GM18517 (cell line): Measurements from ENCODE around the gene LHFPL3.
"Not testable (repeated sequence)": the region's sequence is repeated elsewhere in the genome, so short reads cannot be mapped to it uniquely, and the experiment has no call there.

ENCODE experiments used
- ATAC-seq: cut with Tn5 transposase; IDR thresholded peaks from one replicate; pipeline ENCODE4 v1.9.1; 2021; ENCODE audit warnings: mild to moderate bottlenecking, moderate library complexity; ENCODE audit not compliant: unreplicated experiment

Gene LHFPL3

DNA sequence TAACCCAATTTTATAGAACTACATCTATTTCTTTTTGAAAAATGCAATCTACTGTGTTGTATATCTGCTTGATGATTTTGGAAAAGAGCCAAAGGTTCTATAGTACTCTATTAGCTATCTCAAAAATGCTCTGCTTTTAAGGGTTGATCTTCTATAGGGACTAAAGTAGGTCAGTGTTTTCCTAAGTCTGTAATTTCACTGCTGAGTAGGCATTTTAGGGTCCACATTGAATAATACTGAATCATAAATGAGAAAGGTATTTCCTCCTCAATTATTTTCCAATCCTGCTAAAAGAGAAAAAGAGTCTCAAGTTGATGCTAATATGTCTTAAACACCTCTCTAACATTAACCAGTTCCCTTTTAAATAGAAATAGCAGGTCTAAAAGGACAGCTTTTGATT, 244.2 kb downstream of the LHFPL3 start:
- ATAC-seq: no peak

DNA sequence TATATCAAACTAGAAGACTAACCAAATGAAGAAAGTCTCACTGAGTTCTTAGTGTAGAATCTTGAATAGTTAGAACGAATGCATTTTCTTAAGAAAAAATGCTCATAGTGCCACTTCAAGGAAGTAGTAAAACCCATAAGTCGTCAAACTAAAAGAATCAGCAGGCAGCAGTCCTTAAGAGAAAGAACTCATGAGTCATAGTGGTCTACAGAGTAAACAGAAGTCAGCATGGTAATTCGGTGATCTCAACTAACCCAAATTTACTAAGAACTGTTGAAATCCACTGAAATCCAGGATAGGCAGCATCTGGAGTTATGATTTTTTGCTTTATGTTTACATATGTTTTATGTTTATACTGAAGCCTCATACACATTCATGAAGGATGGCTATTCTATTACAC, 256.2 kb downstream of the LHFPL3 start:
- ATAC-seq: no peak

DNA sequence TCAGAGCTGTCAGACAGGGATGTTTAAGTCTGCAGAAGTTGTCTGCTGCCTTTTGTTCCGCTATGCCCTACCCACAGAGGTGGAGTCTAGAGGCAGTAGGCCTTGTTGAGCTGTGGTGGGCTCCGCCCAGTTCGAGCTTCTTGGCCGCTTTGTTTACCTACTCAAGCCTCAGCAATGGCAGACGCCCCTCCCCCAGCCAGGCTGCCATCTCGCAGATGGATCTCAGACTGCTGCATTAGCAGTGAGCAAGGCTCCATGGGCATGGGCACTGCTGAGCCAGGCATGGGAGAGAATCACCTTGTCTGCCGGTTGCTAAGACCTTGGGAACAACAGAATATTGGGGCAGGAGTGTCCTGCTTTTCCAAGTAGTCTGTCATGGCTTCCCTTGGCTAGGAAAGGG, 267.2 kb downstream of the LHFPL3 start:
- not testable (repeated sequence) for ATAC-seq

DNA sequence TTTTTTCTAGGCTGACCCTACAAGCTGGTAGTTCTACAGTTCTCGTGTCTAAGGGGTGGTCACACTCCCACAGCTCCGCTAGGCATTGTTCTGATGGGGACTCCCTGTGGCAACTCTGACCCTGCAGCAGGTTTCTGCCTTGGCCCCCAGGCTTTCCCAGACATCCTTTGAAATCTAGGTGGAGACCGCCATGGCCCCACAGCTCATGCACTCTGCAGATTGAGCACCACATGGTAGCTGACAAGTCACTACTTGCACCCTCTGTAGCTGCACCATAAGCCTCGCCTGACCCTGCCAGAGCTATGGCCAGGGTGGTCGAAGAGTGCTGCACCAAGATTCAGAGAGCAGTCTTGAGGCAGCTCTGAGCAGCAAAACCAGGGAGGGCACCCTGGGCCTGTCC, 275.6 kb downstream of the LHFPL3 start:
- ATAC-seq: no peak

DNA sequence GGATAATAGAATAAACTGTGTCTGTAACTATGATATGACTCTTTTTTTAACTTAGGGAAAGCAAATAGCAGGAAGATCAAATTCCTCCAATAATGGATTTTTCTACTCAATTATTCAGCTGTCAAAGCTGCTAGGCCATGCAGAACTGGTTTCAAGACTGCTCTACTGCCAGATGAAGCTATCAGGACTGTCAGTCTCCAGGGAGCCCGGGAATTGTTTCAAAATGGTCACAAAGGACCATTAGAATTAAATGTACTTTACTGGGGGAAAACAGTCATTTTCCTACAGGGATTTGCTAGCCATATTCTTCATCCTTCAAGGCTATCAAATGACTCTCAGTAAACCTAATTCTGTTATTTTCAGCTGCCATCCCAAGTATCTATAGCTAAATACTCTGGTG, 276.3 kb downstream of the LHFPL3 start:
- ATAC-seq: no peak

DNA sequence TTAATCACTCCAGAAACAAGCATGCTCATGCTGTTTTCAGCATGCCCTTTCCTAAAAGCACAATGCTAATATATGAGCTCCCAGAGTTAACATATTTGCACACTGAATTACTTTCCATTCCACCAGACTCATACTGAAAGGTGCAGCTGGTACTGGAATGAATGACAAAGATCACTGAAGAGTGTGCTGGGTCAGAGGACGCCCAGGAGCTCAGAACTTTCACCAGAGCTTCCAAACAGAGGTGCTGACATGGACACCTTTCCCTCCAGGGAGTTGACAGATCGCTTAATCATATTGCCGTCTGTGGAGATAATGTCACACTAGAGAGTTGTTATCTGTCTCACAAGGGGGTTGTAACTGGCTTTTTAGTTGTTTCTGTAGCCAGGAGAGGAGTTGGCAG, 292.9 kb downstream of the LHFPL3 start:
- no peak for ATAC-seq

DNA sequence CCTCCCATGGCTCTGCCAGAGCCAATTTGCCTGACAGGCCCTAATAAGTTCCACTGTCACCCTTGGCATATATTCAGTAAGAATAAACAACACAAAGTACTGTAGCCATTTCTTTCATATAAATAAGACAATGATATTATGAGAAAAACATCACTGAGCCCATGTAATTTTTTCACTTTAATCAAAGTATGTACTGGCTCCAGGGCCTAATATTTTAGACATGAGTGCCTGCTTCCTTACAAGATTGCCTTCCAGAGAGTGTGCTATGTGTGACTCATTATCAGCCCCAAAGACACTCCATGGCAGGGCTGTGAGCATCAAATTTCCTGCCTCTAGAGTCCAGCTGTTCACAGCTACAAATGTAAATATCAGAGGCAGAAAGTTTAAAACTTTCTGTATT, 297.6 kb downstream of the LHFPL3 start:
- ATAC-seq: no peak

DNA sequence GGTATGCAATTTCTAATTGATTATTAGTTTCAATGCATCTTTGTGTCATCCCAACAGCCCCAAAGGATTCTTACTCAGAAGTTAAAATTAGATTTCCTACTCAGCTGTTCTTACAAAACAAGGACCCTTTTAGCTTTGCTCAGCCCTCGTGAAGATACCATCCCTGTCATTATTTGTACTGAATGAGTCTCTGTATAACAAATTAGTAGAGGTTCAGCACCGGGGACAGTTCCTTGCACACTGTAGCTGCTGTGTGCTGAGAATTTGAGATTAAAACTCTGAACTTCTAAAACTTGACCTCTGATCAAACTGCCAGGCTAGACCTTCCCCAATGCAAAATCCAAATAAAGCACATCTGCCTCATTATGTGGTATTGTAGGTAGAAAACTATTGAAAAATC, 299.1 kb downstream of the LHFPL3 start:
- ATAC-seq: no peak

DNA sequence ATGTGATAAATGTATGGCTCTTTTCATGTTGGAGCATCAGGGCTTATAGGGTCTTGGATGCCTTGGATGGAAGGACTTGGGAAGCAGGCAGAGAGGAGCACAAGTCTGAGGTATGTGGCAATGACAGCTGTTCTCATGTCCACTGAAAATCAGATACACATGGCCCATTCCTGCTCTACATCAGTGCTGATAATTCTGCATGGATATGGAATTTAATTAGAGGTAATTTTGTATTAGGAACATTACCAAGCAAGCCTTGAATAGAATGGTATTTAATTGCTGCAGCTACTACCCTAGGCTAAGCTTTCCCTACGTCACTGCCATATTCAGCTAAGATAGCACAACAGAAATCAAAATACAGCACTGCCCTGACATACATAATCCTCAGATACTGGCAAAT, 299.6 kb downstream of the LHFPL3 start:
- no peak for ATAC-seq

DNA sequence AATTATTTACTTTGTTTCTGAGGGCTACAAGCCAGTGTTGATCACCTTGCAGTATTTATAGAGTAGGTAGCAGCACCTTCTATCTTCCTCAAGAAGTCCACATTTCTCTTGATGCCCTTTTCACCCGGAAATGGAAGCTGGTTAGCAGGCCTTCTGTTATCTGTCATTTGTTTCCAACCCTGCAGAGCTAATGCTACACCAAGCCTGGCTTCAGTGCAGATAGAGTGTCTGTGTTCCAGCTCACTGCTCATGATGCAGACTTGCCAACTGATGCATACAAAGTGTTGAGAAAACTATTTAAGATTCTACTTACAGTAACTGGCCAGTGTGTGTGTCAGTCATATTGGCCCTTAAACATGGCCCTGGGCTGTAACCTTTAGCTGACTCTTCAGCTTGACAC, 301.0 kb downstream of the LHFPL3 start:
- no peak for ATAC-seq

DNA sequence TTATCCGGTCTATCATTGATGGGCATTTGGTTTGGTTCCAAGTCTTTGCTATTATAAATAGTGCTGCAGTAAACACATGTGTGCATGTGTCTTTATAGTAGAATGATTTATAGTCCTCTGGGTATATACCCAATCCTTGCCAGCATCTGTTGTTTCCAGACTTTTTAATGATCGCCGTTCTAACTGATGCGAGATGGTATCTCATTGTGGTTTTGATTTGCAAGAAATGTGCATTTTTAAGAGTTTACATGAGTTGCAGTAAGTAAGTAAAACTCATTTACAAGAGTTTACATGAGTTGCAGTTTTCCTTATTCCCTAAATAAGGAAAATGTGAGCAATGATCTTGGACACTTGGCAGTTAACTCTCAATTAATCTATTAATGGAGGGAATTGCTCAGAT, 312.1 kb downstream of the LHFPL3 start:
- ATAC-seq: no peak

DNA sequence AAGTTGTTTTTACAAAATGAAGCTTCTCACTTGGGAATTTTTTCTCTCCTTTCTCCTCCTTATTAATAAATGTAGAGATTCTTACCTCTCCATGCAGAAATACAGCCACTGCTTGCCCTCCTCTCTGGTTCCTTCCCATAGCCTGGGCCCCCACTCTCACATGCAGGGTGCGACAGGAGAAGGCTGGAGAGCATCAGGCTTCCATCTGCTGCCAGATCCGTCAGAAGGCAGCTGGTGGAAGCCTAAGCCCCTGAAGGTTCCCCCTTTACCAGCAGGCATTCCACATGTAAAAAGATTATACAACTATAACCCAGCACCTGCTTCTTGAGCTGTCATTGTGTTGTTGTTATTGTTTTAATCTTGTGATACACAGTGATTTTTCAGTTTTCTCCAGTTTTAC, 314.2 kb downstream of the LHFPL3 start:
- no peak for ATAC-seq

DNA sequence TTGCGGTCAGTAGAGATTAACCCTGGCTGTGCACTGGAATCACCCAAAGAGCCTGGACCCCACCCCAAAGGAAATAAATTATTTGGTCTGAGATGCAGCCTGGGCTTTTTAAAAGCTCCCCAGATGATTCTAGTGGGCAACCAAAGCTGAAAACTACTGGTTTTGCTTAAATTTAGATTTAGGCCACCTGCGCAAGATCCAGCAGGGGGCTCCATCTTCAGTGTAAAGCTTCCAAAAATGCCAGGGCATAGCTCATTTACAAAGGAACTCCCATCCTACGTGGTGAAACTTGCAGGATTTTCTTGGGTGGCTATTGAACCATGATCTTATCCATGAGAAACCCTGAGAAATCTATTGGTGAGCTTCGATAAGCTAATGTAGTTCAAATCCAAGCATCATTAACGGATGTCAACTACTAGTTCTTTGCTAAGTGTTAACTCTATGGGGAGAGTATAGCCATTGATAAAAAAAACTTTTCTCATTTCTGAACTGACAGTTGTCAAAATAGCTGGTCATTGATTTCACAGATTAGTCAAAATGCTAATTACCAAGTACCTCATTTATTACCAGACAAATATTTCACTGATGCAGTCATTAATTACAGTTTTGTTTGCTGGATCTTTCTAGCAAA, 315.3 kb downstream of the LHFPL3 start:
- no peak for ATAC-seq

DNA sequence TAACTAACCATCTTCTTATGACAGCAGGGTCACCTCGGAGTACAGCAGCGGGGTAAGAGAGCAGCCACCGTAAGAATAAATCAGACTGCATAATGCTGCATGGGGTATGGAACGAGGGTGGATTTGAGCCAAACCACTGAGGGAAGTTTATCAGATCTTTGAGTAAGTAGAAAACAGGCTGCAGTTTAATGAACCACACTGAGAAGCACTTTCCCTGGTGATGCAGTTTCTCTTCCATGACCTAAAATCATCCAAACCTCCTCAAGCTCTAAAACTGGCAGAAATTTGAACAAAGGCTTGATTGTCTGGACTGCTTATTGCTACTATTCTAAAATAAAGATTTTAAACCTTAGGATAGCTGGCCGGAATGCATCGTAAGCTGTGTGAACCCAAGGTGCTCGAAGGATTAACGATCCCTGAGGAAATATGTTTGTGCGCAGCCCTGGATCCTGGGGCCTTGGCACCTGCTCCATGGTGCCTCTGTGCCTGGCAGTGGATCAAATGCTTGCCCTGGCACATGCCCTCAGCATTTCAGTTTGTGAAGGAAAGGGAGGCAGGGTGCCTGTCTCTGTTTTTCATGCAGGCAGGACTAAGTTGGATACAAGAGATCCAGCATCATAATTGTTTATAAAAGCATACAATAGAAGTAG, 322.7 kb downstream of the LHFPL3 start:
- ATAC-seq: no peak

DNA sequence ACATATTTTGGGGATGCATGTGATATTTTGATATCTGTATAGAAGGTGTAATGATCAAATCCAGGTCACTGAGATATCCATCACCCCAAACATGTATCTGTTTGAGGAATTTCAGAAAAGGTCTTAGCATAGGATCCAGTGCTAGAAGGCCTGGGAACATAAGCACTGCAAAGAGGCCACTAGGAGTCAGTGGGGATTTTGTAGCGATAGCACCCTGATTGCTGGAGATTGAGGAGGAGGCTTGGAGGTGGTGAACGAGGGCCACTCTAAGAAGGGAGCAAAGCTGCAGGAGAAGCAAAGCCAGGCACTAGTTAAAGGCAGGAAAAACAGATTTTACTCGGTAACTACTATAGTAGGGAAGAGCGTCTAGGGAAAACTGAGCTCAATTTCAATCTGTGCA, 324.0 kb downstream of the LHFPL3 start:
- ATAC-seq: no peak

DNA sequence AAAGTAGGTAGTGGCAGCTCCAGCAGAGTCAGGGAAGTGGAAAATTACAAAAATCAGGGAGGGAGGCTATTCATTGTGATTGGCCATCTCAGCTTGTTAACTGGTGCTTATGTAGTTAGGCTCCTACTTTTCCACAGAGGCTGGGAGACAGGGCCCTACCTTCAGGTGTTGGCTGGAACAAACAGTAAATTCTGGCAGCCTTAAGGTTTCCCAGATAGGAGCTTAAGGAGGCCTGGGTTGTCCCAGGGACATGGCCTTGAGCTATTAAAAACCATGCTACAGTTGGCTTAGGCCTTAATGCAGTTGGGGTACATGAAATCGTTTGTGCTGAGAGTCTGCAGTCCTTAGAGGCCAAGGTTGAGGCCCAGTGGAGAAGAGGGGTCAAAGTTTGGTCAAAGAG, 324.5 kb downstream of the LHFPL3 start:
- ATAC-seq: no peak

DNA sequence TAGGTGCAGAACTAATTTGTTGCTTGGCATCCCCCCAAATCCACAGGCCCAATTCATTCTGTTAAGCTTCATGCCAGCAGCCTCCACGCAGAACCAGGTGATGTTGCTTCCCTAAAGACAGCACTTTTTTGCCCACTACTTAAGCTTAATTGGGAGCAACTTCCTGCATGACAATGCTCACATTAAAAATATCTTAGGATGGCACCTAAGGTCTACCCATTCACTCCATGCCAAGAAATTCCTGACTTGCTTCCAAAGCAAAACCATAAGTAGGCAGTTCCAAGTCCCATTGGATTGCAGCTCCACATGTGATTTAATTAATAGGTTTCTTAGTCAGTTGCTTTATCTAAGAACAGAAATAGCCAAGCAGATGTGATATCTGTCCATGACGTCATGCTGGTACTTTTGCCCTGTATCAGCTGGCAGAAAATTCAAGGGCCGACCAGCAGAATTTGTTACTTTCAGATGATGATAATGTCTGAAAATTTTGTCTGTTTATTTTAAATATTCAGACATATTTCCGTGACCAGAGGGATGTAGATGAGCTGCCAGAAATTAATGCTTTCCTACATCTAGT, 325.5 kb downstream of the LHFPL3 start:
- no peak for ATAC-seq

DNA sequence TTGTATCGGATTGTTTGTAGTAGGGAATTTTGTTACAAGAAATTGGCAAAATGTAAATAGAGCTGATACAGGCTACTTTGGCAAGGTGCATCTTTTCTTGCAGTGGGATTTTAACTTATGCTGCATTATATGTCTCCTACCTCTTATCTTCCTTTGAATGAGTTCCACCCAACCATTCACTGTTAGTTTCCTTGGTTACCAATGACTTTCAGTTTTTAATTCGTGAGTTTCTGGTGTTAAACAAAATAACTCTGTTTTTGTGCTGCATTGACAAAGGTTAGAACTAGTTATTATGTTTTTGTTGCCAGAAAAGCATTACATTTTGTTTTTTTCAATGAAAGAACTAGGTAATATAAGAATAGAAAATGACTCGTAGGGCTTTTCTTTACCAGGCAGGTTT, 327.2 kb downstream of the LHFPL3 start:
- ATAC-seq: no peak

DNA sequence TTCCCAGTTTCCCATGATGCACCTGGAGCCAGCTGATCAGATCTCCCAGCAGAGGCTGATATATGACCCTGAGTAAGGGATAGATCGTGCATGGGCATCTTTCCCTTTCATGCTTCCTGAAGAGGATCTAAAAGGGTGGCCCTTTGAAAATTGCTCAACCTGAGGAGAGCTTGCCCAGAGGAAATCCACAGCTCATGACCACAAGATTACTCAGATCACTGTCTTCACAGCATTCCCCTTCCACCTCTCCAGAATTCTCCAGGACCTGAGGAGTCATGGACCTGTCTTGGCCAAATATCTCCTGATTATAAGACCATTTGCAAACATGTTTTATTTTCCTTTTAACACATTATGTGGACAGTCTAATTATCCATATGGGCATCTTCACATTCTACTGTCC, 328.1 kb downstream of the LHFPL3 start:
- ATAC-seq: no peak

DNA sequence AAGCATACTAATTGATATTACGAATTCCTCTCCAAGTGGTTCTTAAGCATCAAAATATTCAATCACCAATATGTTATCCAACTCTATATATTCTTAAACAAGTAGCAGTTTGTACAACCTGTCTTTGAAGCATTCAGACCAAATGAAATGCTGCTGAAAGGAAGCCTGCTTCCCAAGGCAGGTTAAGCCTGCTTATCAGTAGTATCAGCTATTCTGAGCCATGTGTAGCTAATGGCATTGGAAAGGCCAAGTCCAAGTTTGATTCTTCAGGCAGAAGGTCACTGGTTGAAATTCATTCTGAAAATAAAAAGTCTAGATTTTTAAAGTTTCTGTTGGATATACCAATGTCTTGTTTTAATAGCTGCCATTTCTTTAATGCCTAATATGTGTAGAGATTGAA, 328.7 kb downstream of the LHFPL3 start:
- ATAC-seq: no peak

DNA sequence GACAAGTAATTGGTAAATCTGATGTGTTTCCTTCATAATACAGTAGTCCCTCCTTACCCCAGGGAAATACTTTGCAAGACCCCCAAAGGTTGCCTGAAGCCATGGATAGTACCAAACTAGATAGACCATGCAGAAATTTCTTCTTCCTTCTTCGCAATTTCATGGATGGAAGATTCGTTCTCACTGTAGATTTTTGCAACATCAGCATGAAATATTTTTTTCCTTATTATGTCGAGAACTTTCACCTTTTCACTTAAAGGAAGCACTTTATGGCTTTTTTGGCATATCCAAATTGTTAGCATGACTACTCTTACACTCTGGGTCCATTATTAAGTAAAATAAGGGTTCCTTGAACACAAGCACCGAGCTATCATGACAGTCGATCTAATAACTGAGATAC, 333.2 kb downstream of the LHFPL3 start:
- ATAC-seq: no peak

DNA sequence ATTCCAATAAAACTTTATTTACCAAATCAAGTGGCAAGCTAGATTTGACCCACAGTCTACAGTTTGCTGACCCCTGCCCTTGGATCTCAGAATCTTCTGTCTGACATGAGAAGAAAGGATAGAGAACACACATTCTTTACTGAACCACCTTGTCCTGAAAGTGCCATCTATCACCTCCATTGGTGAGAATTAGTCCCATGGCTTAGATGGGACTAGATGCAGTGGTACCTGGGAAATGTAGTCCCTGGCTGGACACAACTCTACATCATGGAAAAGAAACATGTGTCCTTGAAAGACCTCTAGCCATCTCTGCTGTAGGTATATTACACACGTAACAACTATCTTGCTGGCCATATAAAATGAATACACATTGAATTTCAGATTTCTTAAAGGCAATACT, 336.2 kb downstream of the LHFPL3 start:
- ATAC-seq: no peak

DNA sequence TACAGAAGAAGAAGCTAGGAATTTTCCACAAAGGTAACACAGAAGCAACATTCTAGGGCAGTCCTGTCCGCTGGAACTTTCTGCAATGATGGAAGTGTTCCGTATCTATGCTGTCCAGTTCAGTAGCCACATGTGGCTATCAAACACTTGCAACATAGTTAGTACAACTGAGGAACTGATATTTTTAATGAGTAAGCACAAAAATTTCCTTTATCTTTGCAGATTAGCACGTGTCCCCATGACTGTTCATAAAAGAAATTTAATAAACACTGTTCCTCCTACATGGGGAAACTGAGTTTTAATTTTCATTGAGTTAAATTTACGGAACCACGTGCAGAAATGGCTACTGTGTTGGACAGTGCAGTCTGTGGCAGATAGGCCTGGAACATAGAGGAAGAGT, 349.2 kb downstream of the LHFPL3 start:
- no peak for ATAC-seq
